A172 (cell line): ENCODE data around the gene DNAH7. TPM values are rescaled to one million over a fixed set of nuclear protein-coding genes. Genes with fewer than 3 reads are reported as not detected.

Source experiments
- DNase-seq: peaks from one replicate; pipeline ENCODE4 v3.0.0-alpha.2; 2015; ENCODE audit warnings: low spot score
- total RNA-seq: library from RNA; depleted of rRNA; stranded (reverse); fragments of >200 nt; shearing (Covaris generic); gene quantifications from 2 replicates; pipeline ENCODE4 v1.2.3, GENCODE V29; 2014

Gene DNAH7
- total RNA-seq, 1 experiment from 2014 or later = 0.40 TPM

DNA sequence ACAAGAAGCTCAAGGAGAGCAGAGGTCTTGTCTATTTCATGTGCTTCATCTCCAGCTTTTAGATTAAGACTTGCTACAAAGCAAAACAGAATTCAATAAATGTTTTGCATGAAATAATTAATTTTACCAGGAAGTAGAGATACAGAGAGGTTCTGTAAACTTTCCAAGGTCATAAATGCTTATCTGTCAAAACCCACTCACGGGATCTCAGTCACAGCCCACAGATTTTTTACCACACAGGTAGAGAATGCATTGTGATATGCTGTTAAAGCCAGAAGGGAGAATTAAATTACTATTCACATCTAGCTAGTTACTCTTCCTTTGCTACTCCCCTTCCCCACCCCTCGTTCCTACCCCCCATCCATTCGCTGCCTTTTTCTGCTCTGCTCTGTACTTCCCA lies 205.5 kb downstream of the DNAH7 start:
- DNase-seq = no peak

GRCh38 chr2:195861821-195862220 lies 206.8 kb downstream of the DNAH7 start:
- DNase-seq = no peak

DNA sequence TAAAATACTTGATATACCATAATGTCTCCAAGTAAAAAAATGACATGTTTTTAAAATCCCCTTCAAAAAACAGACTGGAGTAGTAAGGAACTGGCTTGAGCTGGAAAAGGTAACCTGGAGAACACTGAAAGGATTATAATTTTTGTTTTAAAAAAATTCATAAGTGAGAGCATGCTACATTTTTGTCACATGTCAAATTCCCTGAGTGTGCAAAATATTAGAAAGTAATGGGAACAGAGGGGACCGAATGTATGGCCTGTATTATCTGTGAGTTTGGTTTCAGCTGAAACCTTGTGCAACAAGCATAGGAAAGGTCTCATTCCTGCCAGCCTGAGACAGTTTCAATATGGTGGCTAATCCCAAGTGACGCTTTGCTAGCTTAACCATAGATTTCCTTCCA lies 209.1 kb downstream of the DNAH7 start:
- DNase-seq = no peak

GRCh38 chr2:195857132-195857531 lies 211.5 kb downstream of the DNAH7 start:
- no peak for DNase-seq

DNA sequence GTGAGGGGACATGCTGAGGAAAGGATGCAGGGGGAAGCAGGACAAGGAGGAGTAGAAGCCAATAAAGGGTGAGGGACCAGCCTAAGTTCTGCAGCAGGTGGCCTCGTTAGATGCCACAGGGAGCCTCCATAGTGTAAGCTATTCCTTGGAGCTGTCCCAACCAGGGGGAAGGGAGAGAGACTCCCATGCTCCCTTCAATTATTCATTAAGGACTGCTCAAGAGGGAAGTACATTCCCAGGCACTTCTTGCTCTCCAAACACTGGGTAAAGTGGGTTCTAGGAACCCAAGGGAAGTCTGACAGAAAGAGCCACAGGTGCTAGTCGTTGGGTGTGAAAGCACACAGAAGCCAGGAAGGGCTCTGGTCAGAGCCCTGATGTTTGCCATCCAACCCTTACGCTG lies 217.9 kb downstream of the DNAH7 start:
- no peak for DNase-seq

GRCh38 chr2:195848119-195848899 lies 220.3 kb downstream of the DNAH7 start:
- no peak for DNase-seq

DNA sequence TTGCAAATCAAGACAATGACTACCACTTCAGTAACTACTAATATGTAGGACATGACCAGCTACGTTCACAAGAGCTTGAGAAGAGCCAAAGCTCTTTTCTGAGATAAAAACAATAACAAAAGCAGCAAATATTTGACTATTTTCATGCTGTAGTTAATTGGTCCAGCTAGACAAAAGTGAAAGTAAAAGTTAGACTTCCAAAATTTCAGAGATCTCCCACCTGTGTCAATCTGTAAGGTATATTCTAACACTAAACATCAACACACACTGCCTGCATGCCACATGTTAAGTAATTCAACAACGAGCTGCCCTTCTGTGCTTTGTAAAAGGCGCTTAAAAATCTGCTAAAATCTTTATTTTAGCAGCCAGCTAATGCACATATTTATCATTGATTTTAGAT lies 225.7 kb downstream of the DNAH7 start:
- DNase-seq = no peak

- no peak for DNase-seq
Observed at GRCh38 chr2:195838002-195838401, 230.6 kb downstream of the DNAH7 start.

- DNase-seq = no peak
Observed at GRCh38 chr2:195836002-195836401, 232.6 kb downstream of the DNAH7 start.

GRCh38 chr2:195834836-195835235 lies 233.8 kb downstream of the DNAH7 start:
- no peak for DNase-seq

DNA sequence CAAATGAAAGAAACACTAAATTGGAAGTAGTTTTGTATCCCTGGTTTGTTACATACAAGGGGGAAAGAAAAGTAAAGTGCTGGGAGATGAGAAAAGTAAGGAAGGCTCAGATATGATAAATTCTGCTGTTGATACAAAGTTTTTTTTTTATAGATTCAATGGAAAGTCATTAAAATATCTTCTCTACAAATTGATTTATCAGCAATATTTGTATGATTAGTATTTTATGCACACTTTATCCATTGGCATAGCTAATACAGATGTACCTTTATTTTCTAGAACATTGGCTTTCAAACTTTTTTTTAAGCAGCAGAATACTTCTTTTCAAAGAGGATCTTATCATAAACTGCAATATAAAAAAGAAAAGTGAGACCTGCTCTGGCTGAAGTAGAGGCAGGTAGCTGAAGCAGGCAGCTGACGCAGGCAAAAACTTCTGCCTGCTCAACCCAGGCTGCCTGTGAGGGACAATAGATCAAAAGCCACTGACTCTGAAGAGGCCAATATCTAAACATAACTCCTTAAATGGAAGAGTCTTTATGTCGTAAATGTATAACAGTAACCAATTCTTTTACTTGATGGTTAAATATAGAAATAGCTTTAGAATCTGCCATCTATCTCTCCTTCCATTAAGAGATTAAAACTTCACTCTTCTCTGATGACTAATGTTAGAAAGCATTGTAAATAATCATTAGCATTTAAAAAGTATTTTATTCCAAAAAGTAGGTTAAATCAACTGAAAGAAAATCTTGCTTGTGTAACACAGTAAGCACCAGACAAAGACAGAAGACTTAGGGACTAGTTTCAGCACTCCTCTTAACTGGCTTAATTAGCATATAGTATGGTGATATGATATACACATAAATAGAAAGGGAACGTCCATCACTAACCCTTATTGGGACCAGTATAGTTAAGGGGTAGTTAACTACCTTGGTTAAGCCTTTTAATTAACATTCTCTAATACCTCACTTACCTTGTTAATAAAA lies 237.4 kb downstream of the DNAH7 start:
- no peak for DNase-seq

DNA sequence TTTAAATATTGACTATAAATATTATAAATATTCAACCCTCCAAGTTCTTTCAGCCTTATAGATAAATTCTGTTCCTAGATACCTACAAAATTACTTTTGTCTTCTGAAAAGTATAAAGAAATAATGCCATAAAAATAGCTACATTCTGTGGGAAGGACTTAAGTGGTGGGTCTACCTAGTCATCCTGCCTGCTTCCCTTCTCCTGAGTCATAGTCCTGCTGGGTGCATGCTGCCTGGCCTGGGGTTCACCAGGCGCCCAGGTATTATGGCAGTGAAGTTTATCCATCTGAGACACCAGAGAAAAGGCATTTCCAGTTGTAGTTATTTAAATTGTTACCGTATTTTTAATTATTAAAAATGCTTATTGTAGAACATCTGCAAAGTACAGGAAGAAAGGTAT lies 244.2 kb downstream of the DNAH7 start:
- no peak for DNase-seq

- no peak for DNase-seq
Observed at GRCh38 chr2:195823206-195823605, 245.4 kb downstream of the DNAH7 start.

DNA sequence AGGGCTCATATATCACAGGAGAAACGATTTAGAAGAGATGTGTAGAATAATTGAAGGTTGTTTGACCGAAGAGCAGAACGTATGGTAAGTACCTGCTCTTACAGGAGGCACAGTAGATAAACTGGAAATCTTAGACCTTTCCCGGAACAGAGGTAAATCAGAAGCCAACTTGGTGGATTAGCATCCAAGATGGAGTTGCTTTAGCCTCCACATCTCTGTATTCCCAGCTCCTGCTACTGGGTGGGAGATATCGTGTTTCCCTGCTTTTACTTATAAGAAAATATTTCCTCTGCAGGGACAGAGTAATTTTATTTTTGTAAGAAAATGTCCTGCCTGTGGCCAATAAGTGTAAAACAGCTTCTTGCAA lies 247.1 kb downstream of the DNAH7 start:
- no peak for DNase-seq

- DNase-seq = no peak
Observed at GRCh38 chr2:195820867-195821565, 247.6 kb downstream of the DNAH7 start.

GRCh38 chr2:195820373-195820772 lies 248.3 kb downstream of the DNAH7 start:
- peak; percentile 14 for DNase-seq

- no peak for DNase-seq
Observed at GRCh38 chr2:195819276-195819675, 249.4 kb downstream of the DNAH7 start.

GRCh38 chr2:195818526-195818925 lies 250.1 kb downstream of the DNAH7 start:
- no peak for DNase-seq

GRCh38 chr2:195818106-195818505 lies 250.5 kb downstream of the DNAH7 start:
- DNase-seq = no peak

GRCh38 chr2:195815083-195815482 lies 253.6 kb downstream of the DNAH7 start:
- DNase-seq = no peak

GRCh38 chr2:195813421-195813820 lies 255.2 kb downstream of the DNAH7 start:
- DNase-seq = no peak
